GM21390 (cell line): ENCODE data around the gene INSM2.

Source experiments
- ATAC-seq: cut with Tn5 transposase; IDR thresholded peaks from one replicate; pipeline ENCODE4 v1.9.1; 2021; ENCODE audit not compliant: unreplicated experiment

The INSM2 gene

GRCh38 chr14:35539969-35540368 is 6.0 kb downstream of the INSM2 start:
- ATAC-seq: no peak

DNA sequence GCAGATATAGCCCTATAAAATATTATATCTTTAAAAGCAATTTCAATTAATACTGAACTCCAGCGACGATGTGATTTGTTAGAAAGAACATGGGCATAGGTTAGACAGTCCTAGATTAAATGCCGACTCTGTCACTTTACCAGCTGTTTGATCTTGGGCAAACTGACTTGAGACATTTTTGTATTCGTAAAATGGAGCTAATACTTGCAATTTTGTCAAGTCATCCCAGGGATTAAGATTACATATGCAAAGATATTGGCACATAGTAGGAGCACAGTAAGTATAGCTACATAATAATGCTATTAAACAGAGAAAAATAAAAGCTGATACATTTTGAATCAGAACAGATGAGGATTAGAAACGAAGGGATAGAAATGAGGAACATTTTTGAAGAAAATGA is 9.0 kb downstream of the INSM2 start:
- ATAC-seq: no peak

GRCh38 chr14:35549551-35549950 is 15.6 kb downstream of the INSM2 start:
- ATAC-seq: no peak

DNA sequence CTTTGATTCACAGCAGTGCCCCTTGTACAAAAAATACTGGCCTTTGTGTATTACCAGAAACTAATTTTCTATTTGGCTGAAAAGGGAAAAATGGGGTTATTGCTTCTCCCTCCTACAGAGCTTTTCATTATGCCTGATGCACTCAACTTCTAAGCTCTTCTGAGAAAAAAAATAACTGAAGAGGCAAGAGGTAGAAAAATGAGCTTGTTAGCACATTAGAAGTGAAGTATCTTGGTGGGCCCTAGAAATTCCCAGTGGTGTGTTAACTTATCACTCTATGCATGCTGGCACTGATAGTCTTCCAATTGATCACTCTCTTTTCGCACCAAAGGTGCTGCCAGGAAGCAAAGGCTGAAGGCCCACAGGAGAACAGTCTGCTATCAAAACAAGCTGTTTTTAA is 17.1 kb downstream of the INSM2 start:
- ATAC-seq: no peak

DNA sequence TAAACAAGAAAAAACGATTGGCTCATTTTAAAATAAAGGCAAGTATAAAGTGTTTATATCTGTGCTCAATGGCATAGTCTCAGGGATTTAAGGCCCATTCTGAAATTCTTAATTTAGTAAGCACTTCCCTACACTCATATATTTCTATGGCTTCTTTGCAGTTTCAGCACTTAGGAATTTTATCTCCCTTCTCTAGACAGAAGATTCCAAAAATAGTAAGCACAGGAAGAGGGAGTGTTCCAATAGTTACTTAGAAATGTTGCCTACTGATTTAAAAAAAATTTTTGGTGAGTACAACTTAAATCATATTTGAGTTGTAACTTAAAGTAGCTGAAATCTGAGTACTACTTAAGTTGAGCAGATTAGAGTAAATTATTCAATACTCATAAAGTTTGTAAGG is 19.8 kb downstream of the INSM2 start:
- no peak for ATAC-seq

DNA sequence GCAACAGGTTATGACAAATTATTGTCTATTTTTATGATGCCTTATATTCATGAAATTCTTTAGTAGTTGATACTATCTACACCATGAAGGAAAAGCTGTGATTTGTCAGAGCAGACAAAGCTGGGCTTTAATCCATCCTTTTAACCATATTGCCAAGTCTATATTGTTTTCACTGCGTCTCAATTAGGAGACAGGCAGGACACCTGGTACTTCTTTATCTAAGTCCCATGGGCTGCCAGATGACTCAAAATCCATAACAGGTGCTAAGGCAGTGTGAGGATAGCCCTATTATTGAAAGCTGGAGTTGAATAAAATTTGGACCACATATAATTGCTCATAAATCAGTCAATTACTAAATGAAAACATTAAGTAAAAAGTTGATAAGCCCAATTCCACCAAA is 22.6 kb downstream of the INSM2 start:
- no peak for ATAC-seq

GRCh38 chr14:35557221-35557747 is 23.3 kb downstream of the INSM2 start:
- no peak for ATAC-seq

GRCh38 chr14:35558680-35559079 is 24.7 kb downstream of the INSM2 start:
- ATAC-seq: no peak

DNA sequence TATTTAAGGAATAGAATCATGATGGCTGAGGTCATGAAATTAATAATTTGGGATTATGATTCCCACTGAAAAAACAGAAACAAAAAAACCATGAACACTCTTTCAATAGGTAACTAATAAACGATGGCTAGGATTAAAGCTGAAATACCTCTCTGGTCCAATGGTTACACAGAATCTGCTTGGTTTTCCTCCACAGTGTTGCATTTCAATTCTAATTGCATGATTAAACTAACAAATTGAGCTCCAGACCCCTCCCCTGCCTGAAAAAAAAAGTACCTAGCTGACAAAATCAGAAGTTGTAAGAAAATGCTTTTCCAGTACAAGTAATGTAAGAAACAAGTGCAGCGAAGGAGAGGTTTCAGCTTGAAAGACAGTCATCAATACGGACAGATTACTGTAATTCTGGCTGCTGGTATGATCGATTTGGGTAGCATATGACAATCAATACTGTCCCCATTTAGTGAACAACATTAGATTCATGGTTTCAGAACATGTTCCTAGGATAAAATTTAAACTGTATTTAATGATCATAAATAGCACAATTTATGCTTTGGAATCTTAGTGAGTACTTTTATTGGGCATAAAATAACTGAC is 32.0 kb downstream of the INSM2 start:
- no peak for ATAC-seq

DNA sequence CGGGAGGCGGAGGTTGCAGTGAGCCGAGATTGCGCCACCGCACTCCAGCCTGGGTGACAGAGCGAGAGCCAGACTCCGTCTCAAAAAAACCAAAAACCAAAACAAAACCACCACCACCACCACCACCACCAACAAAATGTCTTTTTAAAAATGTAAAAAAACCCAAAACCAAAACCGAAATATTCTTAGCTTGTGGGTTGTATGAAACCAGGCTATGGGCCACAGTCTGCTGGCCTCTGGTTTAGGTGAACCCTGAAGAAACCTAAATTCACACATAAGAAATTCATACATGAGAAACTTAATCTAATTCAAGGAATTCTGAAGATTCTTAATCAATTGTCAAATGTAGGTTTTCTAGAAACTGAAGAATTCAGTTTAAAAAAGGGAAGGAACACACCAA is 37.6 kb downstream of the INSM2 start:
- no peak for ATAC-seq

GRCh38 chr14:35573911-35574310 is 39.9 kb downstream of the INSM2 start:
- no peak for ATAC-seq

GRCh38 chr14:35576260-35576659 is 42.3 kb downstream of the INSM2 start:
- ATAC-seq: no peak

GRCh38 chr14:35576856-35577255 is 42.9 kb downstream of the INSM2 start:
- ATAC-seq: no peak

GRCh38 chr14:35578135-35578534 is 44.2 kb downstream of the INSM2 start:
- no peak for ATAC-seq

DNA sequence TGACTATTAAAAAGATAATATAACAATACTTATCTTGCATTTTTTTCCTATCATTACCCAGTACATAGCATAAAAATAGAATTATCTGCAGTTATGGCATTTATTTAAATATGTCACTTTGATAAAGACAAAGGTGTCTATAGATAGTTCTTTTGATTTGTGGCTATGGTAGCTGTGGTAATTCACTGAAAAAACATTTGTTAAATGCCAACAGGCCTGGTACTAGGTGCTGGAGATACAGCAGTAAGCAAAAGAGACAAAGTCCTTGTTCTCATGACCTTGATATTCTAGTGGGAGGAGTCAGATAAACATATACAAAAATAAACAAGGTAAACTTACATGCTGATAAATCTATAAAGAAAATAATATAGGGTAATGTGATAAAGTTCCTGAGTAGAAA is 44.7 kb downstream of the INSM2 start:
- ATAC-seq: no peak
